GM18507 (cell line): ENCODE results near the gene SEZ6L.
"Not testable (repeated sequence)": the region's sequence is repeated elsewhere in the genome, so short reads cannot be mapped to it uniquely, and the experiment has no call there.

ENCODE experiments used
- DNase-seq: peaks from one replicate; pipeline ENCODE4 v3.0.0; 2011; ENCODE audit warnings: low read depth; ENCODE audit not compliant: insufficient read length; ENCODE audit errors: extremely low spot score
- FAIRE-seq: peaks from 2 replicates; lab custom pipeline; 2011; peaks lifted over from hg19 to GRCh38; lab: Jason Lieb, UNC

SEZ6L gene

DNA sequence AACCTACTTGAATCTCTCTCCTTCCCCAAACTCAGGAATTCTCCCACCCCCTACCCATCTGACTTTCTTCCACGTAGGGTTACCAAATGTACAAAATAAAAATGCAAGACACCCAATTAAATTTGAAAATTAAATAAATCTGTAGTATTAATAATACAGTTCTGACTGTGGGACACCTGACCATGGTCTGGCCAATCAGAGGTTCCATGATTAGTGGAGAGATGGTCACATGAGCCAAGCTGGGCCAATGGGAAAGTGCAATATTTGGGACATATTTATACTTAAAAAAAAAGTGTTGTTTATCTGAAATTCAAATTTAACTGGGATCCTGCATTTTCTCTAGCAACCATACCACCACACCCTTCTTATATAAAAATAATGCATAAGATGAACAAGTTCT lies 230.0 kb downstream of the SEZ6L start:
- FAIRE-seq, result no peak

GRCh38 chr22:26401726-26402125 lies 232.5 kb downstream of the SEZ6L start:
- DNase-seq (no peak), FAIRE-seq (no peak)

More for the DNA sequence above, 230.0 kb downstream of the SEZ6L start:
- DNase-seq, result no peak

DNA sequence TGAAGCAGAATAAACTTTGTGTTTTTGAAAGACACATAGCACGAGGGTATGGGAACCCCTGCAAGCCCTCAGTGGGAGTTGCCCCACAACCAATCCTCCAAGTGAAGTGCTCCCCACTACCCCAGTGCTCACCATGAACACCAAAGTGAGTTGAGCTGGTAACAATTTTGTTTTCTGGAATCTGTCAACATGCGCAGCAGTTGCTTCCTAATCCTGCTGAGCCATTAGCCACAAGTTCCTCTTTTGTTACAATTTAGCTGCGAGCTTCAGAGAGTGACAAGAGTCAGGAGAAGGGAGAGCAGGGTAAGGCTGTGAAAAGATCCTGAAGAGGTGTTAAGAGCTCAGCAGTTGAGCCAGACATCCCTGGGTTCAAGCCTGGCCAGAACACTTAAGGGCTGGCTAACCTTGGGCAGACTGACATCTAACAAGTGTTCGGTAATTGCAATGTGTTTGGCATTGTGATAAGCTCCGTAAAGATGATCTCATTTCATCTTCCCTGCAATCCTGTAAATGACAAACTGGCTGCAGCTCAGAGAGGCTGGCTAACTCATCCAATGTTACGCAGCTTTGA lies 235.7 kb downstream of the SEZ6L start:
- DNase-seq (no peak), FAIRE-seq (no peak)

- no peak for DNase-seq
- no peak for FAIRE-seq
Measured at GRCh38 chr22:26406118-26406517, 236.9 kb downstream of the SEZ6L start.

DNA sequence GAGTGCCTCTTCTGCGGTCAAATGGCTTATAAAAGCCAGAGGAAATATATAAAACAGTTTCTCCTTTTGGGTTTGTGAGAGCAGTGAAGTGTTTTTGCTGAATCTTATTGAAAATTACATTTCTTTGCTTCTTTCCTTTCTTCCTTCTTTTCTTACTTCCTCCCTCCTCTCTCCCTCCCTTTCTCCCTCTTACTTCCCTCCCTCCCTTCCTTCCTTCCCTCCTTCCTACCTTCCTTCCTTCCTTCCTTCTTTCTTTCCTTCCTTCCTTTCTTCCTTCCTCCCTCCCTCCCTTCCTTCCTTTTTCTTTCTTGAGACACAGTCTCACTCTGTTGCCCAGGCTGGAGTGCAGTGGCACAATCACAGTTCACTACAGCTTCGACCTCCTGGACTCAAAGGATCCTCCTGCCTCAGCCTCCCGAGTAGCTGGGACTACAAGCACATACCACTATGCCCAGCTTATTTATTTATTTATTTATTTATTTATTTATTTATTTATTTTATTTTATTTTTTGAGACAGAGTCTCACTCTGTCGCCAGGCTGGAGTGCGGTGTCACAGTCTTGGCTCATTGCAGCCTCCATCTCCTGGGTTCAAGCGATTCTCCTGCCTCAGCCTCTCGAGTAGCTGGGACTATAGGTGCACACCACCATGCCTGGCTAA lies 239.4 kb downstream of the SEZ6L start:
- not testable (repeated sequence) for DNase-seq, FAIRE-seq

DNA sequence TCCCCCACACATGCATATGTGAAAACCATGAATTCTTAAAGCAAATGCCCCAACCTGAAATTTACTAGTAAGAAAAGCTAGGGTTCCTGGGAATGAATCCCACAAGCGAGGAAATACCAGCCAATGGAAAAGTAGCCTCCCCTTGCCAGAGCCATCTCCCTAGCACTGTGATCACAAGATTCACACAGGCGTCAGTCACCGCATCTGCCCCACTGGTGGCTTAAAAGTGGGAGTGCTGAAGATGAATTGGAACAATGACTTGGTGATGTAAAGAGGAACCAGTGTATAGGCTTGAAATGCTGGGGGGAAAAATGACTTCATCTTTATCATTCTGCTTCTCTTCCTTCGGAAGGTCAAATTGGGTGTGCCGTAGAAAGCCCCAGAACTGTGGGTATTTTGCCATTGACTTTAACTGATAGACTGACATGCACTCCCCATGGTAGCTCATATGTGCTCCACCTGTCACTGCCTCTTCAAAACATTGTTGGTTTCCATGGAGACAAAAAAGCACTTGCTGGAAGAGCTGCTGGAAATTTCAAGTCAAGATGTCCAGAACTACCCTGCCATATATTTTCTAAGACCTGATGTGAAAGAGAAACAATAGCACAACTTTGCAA lies 240.6 kb downstream of the SEZ6L start:
- FAIRE-seq (no peak), DNase-seq (no peak)

DNA sequence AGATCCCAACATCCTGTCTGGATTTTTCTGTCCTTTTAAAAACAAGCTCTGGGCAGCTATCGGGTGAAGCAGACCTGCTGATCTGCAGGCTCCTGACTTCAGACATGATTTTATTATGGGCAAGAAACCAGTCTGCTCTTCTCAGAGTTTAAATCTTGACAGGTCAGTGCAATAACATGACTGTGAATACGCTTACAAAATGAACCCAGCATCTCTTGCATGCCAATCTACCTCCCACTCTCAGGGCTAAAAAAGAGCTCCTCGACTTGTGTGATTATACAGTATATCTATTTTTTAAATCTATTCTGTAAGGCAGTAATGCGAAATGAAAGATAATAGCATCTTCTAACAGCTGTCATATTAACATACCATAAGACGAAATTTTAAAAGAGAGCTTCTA lies 241.1 kb downstream of the SEZ6L start:
- no peak for FAIRE-seq
- DNase-seq, result no peak

DNA sequence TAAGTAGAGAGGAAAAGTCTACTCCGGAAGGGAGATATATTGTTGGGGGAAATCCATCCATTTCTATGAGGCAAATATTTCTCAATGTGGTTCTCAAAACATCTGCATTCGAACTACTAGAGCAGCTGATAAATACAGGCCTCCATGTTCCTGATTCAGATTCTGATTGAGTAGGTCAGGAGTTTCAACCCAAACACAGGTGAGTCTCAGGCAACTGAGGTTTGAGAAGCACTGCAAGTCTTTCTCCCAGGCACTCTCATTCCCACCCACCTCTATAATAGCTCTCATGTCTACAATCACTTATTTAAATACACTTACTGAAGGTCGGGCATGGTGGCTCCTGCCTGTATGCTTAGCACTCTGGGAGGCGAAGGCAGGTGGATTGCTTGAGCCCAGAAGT lies 245.1 kb downstream of the SEZ6L start:
- FAIRE-seq, result no peak

DNA sequence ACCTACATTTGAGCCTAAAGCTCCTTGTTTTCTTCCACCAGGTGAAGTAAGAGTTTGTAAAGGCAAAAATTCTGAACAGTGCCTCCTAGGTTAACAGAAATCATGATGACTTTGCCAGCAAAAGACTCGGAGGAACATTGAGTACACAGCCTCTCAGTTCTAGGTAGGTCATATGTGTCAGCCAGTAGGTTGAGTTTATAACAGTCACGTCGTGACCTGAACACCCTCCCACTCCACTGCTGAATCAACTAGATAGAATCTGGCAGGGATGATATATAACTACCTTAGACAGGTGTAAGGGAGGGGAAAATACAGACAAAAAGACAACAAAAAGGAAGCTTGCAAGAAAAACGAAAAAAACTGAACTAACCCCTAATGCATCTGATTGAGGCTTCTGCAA lies 247.0 kb downstream of the SEZ6L start:
- FAIRE-seq, result no peak

More for the DNA sequence above, 245.1 kb downstream of the SEZ6L start:
- no peak for DNase-seq

DNA sequence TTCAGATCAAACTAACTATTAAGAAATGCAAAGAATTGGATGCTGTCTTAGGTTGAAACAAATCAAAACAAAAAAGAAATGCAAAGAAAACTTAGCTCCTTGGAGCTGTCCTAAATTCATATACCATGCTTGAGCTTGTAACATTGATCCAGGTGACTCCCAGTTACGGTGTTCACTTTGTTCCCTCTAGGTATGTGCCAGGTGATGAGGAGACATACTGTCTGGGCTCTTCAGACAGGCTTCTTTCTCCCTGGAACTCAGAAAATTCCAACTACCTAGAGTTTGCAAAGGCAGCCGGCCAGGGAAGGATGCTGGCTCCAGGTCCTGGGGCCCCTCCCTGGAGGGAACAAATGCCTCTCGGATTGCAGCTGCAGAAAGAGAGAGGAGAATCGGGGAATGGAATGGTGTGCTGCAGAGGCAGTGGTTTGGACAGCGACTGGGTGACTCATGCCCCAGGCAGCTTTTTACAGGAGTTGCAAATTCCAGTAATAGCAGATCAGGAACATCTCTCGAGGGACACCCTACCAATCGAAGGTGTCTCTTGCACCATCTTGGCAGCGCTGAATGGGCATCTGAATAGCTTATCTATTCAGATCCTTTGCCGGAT lies 247.5 kb downstream of the SEZ6L start:
- DNase-seq (no peak), FAIRE-seq (no peak)

More for the DNA sequence above, 247.0 kb downstream of the SEZ6L start:
- no peak for DNase-seq

- DNase-seq, result no peak
- no peak for FAIRE-seq
Measured at GRCh38 chr22:26417406-26417805, 248.1 kb downstream of the SEZ6L start.

- no peak for DNase-seq
- FAIRE-seq, result no peak
Measured at GRCh38 chr22:26418620-26419019, 249.4 kb downstream of the SEZ6L start.

- FAIRE-seq (no peak), DNase-seq (no peak)
Measured at GRCh38 chr22:26426924-26427323, 257.7 kb downstream of the SEZ6L start.

DNA sequence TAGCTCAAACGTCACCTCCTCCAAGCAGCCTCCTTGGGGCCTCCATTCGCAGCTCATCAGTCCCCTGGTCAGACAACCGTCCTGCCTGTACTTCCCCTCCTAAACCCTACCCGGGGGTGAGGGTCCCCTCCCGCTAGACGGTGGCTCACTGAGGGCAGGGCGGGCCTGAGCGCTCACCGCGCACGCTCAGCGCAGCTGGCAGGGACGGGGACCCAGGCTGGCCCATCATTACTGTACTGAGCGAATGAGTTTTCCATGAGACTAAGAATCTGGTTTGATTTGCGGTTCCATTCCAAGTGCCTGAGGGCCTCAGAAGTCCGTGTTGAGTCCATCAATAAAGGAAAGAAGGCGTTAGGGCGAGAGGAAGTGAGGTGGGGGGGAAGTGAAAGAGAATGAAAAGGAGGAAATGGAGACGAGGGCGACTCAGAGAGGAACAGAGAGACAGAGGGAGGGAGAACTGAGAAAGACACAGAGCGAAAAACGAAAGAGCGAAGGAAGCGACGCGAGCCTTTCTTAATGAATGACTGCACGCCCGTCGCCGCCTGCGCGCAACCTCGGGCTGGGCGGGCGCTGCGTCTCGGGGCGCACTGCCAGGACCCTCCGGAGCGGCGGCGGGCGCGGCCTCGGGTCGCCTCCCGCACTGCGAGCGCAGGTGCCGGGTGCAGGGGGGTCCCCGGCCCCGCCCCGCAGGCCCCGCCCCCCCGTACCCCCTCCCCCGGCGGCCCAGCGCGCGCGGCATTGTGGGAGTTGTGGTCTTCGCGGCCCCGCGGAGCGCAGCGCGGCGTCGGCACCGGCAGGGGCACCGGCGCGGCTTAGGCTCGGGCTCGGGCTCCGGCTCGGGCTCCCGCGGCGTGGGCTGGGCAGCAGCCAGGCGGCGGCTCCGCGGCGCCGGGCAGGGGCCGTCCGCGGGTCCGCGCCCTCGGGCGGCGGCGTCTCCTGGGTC lies 259.5 kb downstream of the SEZ6L start, which contains the start of gene ASPHD2:
Gene ASPHD2, plus strand, starts transcription at position 746 of the 943 bp plus-strand sequence. CDS start 4,356 bp downstream, outside the sequence.
- FAIRE-seq (peak; percentile 99), DNase-seq (peak; percentile 67)

GRCh38 chr22:26429458-26430286 lies 260.4 kb downstream of the SEZ6L start:
- FAIRE-seq, result peak; percentile 52
- DNase-seq, result no peak

GRCh38 chr22:26430600-26430999 lies 261.3 kb downstream of the SEZ6L start:
- DNase-seq, result no peak
- FAIRE-seq, result no peak

GRCh38 chr22:26431261-26431995 lies 262.2 kb downstream of the SEZ6L start:
- FAIRE-seq (peak; percentile 86), DNase-seq (no peak)
